Frontal cortex (tissue), 4 donors: Measurements from ENCODE around the gene MAMDC2. TPM values are rescaled to one million over a fixed set of nuclear protein-coding genes. Genes with fewer than 3 reads are reported as not detected.

Experiments used
- DNase-seq, 2 donors: peaks; one replicate each; pipeline ENCODE4 v3.0.0; 2012; ENCODE audit warnings: low spot score in 2 of 2
- FAIRE-seq: peaks from 2 replicates; lab custom pipeline; 2012; peaks lifted over from hg19 to GRCh38; lab: Jason Lieb, UNC
- total RNA-seq: library from RNA; depleted of rRNA; stranded (reverse); fragments of >200 nt; gene quantifications from one replicate; pipeline ENCODE4 v1.2.3, GENCODE V29; 2014
- donor health status: control.
- donor health status: control.
- donor health status: control.

MAMDC2 gene
- total RNA-seq, 1 donor from 2014 or later = 2.0 TPM

DNA sequence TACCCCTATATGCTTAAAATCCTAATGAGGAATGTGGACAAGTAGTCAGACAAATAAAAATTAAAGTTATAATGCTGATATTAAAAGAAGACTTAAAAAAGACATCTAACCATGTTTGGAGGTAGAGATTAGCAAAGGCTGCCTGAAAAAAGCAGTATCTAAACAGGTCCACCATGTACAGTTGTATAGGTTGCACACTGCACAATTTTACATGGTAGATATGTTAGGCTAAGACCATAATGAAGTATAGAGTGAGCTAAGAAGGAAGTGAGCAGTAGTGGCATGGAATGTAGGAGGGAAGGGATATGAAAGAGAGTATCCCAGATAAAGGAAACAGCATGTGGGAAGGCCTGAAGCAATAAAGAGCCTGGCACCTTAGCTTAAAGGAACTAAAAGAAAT, 51.1 kb downstream of the MAMDC2 start:
- DNase-seq (no peak), FAIRE-seq (no peak)

DNA sequence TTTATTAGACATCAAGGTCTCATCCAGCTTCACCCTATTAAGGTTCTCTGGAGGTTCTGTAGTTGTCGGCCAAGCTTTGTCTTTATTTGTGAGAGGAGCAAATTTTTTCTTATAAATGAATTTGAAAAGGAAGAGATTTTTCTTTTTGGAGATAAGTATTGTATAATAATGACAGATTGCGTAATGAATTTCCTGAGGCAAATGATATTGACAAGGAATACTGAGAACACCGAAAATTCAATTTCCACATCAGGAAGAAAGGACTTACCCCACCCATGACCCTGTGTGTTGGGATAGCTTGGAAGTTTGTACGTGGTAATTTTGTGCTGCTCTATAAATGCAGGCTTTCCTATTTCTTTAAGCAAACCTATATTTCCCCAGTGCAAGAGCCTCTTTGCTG, 53.5 kb downstream of the MAMDC2 start:
- no peak for FAIRE-seq
- DNase-seq = no peak

DNA sequence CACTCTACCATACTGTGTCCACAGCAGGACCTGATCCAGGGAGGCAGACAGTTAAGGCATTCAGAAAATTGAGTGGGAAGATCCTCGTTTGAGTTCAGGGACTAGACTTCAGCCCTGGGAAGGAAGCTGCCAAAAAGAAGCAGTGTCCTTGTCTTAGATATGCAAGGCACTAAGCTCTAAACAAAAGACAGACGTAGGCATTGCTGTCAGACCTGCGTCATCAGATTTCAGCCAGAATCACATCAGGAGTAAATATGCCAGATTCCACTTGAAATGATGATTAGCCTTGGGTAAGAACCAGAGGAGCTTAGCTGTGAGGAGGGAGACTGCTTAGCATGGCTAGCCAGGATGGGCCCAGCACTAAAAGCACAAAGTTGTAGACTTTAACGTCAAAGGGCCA, 56.7 kb downstream of the MAMDC2 start:
- FAIRE-seq (no peak), DNase-seq (no peak)

DNA sequence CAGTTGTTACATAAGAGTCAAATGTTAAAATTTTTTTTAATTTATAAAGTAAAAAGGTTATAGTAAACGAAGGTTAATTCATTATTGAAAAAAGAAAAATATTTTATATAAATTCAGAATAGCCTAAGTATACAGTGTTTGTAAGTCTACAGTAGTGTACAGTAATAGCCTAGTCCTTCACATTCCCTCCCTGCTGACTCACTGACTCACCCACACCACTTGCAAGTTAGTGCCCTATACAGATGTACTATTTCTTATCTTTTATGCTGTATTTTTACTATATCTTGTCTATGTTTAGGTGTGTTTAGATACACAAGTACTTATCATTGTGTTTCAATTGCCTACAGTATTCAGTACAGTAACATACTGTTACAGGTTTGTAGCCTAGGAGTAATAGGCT, 57.6 kb downstream of the MAMDC2 start:
- no peak for DNase-seq
- FAIRE-seq = no peak

DNA sequence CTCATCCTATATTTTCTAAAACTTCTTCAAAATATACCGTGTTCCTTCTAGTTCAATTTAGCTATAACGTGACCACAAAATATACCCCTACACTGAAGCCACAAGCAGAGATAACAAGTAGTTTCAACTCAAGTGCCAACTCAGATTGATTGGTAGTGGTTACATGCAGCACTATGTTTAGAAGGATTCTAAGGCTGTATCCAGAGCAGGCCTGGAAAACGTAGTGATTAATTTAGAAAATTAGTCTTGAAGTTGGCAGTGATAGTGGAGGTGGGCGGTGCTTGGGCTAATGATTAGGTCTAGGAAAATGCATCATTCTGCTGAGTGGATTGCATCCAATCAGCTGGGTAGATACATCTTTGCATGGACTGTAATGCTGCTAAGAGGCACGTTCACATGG, 61.5 kb downstream of the MAMDC2 start:
- FAIRE-seq = no peak
- DNase-seq = no peak

DNA sequence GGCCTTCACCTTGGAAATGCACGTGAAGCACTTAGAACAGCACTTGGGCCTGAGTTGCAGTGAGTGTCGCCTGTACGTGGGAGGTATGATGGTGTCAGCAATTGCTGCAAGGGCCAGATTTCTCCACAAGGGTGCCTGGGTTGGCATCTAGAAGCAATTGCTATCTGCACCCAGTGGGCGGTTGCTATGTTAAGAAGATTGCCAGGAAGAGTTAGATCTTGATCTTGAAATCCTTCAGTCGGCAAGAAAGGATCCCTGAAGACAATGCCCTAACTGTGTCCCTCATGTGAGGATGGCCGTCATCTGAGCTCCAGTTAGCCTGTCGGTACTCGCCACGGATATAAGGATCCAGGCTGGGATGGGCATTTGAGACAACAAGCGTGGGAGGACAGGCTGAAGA, 62.9 kb downstream of the MAMDC2 start:
- no peak for FAIRE-seq
- DNase-seq = no peak

DNA sequence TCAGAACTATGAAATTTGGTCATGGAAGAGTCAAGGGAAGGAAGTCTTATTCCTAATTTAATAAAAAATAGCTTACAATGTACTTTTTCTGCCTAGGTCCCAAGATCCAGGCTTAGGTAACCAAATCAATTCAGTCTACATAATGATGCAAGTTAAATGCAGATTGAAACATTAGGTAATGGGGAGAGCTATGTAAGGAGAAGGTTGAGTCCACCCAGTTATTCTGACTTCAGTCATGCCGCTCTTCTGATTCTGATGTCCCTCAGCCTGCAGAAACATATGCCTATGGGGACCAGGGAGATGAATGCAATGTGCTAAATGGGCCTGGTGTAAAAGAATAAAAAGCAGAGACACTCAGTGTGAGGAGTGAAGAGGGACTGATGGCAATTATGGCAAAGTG, 63.9 kb downstream of the MAMDC2 start:
- FAIRE-seq = no peak

DNA sequence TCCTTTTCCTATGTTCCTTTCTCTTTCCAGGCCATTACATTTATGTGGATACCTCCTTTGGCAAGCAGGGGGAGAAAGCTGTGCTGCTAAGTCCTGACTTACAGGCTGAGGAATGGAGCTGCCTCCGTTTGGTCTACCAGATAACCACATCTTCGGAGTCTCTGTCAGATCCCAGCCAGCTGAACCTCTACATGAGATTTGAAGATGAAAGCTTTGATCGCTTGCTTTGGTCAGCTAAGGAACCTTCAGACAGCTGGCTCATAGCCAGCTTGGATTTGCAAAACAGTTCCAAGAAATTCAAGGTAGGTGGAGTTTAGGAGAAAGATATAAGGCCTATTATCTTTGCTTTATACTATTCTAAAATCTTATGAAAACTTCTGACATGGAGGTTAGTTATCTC, 64.5 kb downstream of the MAMDC2 start:
- DNase-seq (no peak), FAIRE-seq (no peak)

More for the DNA sequence above, 63.9 kb downstream of the MAMDC2 start:
- no peak for DNase-seq

DNA sequence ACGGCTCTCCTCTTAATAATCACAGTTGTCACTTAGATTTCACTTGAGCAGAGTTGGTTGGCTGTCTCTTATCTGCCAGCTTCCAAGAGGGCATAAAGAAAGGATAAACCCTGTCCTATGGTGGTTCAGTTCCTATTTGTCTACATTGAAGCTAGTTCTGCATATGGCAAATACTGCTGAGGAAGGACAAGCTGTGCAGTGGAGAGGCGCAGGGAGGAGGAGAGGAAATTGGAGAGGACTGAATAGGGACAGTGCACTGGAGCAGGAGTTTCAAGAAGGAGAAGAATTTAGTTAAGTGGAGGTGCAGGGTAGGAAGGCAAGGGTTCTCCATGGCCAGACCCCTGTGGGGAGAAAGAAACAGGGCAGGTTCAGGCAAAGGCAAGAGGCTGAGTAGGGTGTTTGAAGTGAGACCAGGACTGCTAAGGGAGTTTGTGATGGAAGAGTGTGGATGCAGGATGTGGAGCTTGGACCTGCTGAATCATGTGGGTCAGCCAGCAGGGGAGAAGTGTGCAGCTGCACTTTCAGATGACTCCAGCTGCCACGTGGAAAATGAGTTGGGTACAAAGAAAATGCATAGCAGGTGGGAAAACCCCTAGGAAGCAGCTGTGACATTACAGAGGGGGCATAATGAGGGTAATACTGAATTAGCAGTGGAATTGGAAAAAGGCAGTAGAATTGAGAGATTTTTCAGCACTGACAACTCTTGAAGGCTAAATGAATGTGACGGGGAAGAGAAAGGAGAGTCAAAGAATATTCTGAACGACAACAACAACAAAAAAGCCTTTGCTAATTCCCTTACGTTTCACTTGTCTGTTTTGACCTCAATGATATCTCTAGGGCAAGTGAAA, 66.8 kb downstream of the MAMDC2 start:
- FAIRE-seq (no peak), DNase-seq (no peak)

DNA sequence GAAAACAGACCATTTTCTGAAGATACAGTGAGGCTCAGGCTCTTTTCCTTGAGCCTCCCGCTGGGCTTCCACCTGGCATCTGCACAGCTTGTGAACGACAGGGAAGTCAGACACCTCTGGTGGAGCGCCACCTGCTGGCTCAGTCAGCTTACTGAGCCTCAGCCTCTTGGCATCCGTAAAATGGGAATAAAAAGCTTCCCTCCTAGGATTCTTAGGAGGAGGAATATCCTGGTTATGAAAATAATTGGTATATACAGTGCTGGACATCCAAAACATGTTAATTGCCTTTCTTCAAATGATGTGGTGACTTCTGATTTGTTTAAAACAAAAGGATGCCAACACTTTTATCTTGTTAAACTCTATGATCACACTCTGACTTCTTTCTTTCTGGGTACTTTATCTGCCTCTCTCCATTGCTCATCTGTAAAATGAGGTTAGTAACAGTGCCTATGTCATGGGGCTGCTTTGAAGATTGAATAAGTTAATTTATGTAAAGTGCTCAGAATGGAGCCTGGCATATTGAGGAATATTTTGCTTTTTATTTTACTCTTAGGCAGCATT, 67.5 kb downstream of the MAMDC2 start:
- FAIRE-seq (no peak), DNase-seq (peak in 1 of 2 donors; percentile 13)

DNA sequence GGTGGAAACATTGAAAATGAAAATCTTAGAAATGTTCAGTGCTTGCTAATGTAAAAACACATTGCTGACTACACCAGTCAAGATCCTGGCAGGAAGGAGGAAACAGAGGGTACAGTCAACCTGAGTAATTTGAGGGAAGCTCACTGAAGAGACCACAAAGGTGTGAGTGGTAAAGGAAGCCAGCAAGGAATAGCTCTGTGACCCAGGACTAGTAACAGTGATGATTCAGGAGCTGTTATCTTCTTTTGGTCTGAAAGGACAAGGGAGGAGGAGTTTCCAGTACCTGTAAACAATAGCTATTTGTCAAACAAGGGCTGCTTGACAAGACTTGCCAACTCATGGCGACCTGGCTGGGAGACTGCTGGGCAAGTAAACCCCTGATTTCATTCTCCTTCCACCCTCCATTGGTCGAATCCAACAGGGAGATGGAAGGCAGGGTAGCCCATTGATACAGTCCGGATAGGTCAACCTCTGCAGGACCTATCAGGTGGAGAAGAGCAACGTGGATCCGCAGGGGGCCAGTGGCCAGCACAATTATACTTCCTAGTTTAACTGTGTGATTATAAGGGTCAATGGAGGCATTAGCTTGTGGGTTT, 68.1 kb downstream of the MAMDC2 start:
- FAIRE-seq = no peak
- DNase-seq = no peak

DNA sequence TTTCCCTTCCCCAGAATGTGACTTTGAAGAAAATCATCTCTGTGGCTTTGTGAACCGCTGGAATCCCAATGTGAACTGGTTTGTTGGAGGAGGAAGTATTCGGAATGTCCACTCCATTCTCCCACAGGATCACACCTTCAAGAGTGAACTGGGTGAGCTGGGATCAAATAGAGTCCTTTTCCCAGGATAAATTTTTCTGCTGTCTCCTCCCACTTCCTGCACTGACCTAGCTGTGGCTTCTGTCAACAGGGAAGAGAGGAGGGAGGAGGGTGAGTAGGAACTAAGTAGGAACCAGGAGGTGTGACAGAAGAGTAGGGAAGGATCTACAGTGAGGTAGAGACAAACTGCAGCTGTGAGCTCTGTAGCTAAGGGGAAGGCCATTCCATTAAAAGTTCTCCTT, 69.3 kb downstream of the MAMDC2 start:
- DNase-seq = no peak

DNA sequence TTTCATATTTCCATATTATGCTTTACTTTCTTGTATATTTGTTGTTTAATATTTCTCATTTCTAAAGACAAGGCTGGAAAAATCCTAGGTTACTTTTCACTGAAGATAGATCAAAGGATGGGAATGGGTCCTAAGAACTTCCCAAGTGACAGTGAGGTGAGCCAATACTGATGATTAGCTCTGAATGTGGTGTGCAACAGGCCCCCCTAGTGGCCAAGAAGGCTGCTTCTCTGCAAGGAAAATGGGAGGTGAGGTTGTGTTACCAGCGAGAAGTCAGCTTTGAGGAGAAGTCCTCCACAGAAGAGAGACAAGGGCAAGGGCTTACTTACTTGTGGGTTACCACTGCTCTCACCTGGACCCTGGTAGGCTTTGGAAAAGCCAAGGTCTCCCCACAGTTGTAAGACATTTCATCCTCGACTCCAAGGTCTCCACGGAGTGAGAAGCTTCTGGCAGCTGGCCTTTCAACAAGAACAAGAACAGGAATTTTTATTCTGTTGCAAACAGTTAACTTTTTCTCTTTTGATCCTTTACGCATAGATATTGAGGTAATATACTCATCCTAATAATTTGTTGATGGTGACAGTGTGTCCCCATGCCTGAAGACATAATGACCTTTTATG, 69.9 kb downstream of the MAMDC2 start:
- no peak for FAIRE-seq
- DNase-seq = peak in 1 of 2 donors; percentile 38

More for the DNA sequence above, 69.3 kb downstream of the MAMDC2 start:
- no peak for FAIRE-seq

DNA sequence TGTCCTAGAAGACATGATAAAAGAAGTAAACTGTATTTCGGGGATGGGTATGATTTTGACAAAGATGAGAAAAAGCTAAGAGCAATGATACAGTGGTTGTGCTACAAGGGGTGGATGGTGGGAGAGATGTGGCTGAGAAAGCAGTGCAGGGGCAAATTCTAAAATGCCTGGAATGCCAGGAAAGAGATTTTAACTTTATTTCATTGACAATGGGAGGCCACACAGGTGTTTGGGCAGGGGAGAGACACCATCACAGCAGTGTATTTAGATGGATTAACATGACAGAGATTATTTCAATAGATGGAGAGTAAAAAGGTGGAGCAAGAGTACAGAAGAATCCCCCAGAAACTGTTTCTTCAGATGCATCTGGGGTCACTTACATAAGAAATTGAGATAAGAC, 71.2 kb downstream of the MAMDC2 start:
- FAIRE-seq (no peak), DNase-seq (no peak)

DNA sequence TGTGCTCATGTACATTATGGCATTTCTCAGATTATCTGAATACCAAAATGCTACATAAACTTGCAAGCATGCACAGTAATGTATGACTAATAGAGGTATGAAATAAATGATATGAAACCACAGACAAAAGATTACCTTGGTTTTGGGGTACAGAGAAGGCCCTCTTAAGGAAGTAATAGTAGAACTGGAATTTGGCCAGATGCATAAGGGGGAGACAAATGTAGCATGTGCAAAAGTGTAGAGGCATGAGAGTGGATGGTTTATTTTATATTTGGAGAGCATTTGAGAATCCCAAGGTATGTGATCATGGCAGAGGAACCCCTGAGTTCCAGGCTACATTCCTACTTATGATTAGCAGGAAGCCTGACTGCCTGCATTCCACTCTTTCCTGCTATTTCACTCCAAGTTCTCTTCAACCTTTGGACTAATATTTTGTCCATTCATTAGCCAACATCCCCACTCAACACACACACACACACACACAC, 74.2 kb downstream of the MAMDC2 start:
- DNase-seq = no peak
- no peak for FAIRE-seq

DNA sequence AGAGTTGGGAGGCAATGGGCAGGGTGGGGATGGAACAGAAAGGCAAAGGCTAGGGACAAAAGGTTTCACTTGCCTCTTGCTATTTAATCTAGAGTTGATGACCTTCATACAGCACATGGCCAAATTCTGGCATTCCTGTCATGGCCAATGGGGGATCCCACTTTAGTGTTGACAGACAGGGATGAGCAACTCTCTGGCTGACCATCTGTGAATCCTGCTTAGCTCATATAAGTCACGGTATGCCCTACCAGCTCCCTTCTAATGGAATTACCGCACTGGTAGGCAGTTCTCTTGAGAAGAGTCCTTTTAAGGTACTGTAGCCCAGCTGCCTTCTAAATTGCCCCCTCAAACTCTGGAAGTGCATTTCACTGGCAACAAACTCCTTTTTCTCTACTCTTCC, 76.1 kb downstream of the MAMDC2 start:
- no peak for FAIRE-seq

DNA sequence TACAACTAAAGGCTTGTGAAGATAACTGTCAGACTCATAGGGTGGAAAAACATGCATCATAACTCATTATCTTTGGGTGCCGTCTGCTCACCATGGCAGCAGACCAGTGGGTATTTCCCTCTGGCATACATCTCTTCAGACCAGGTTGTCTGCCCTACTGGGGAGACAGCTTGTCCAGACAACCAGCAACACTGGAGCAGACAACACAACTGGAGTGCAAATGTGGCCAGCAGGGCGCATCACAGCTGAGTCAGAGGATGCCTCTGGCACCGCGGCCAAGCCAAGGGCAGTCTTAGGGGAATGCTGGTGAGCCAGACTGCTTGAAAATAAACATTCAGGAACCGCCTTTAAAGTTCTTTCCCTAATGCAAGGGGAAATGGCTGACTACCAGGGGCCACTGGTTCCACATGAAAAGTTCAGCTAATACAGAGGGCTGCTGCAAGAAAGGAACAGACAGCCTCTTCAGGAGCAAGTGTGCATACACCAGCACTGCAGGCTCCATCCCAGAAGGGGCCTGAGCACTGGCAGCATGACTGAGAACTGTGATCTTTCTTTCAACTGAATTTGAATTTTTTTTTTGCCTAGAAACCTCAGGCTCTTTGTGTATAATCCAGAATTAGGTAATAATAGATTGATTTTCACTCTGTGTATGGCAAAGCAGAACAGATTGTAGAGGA, 77.3 kb downstream of the MAMDC2 start:
- no peak for FAIRE-seq
- DNase-seq = no peak

More for the DNA sequence above, 76.1 kb downstream of the MAMDC2 start:
- no peak for DNase-seq

DNA sequence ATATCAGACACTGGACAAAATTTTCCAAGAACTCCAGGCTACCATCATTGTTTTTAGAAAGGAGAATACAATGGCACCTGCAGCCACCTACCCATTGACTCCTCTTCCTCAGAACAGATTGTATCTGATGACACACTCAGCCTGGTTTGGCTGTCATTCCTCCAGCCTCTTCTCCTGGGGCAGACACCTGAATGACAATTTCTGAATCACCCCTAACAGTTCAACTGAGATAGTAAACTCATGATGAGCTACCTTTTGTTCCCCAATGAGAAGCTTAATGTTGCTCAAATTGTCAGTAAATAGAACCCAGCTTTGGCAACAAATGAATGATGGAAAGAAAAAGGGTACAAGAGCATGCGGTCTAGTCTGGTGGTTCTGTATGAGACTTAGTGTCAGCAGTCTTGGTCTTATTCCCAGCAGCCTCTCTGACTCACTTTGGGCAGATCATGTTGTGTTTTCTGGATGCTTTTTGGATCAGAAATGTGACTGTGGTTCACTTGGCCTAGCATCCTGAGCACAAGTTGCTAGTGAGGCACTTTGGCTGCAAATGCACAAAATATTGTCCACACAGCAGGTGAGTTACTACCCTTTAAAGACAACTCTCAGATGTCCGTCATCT, 78.3 kb downstream of the MAMDC2 start:
- no peak for FAIRE-seq

DNA sequence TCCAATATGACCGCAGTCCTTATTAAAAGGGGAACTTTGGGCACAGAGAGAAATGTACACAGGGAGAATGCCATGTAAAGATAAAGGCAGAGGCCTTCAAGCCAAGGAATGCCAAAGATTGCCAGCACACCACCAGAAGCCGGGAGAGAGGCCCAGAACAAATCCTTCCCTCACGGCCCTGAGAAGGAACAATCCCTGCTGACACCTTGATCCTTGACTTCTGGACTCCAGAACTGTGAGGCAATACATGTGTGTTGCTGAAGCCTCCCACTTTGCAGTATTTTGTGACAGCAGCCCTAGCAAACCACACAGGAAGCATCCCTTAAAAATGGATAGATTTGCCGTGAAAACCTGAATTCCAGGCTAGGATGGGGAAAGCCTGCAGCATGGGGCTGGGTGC, 80.0 kb downstream of the MAMDC2 start:
- FAIRE-seq (no peak), DNase-seq (no peak)

More for the DNA sequence above, 78.3 kb downstream of the MAMDC2 start:
- DNase-seq = no peak
